B cell (primary cell): ENCODE measurements around the gene GPR158.

Source experiments
- CTCF ChIP-seq: fragments of 200-600 bp; IDR thresholded peaks from one replicate; pipeline ENCODE4 v1.8.0; 2022; ENCODE audit warnings: antibody characterized with exemption, mild to moderate bottlenecking
- EZH2 ChIP-seq: IDR thresholded peaks from 2 replicates; pipeline ENCODE4 v1.6.1; 2012; ENCODE audit warnings: borderline replicate concordance, low read depth, mild to moderate bottlenecking, moderate library complexity, low read length; ENCODE audit not compliant: insufficient read depth, poor library complexity, severe bottlenecking

GRCh38 chr10:25231751-25232150 is 57.0 kb downstream of the GPR158 start:
- no peak for TF ChIP-seq CTCF
- TF ChIP-seq EZH2, result no peak
